Mesothelial cell of epicardium (in vitro differentiated cells): ENCODE data around the gene AFF3. TPM values are rescaled to one million over a fixed set of nuclear protein-coding genes. Genes with fewer than 3 reads are reported as not detected.
"Not testable (repeated sequence)": the region's sequence is repeated elsewhere in the genome, so short reads cannot be mapped to it uniquely, and the experiment has no call there.

Experiments used
- DNase-seq, 2 experiments: peaks; one replicate each; pipeline ENCODE4 v3.0.0; 2021; ENCODE audit warnings: low spot score in 2 of 2; ENCODE audit not compliant: unreplicated experiment in 2 of 2
- H3K27ac Mint-ChIP-seq: 2 replicates; pipeline ENCODE4 v1.8.0; 2021; ENCODE audit warnings: mixed read lengths
- H3K27me3 Mint-ChIP-seq: 2 replicates; pipeline ENCODE4 v1.8.0; 2021; ENCODE audit warnings: low read depth, mixed read lengths
- H3K36me3 Mint-ChIP-seq: 2 replicates; pipeline ENCODE4 v1.8.0; 2021; ENCODE audit warnings: mixed read lengths
- H3K4me1 Mint-ChIP-seq: 2 replicates; pipeline ENCODE4 v1.8.0; 2021; ENCODE audit warnings: mixed read lengths
- H3K4me3 Mint-ChIP-seq: 2 replicates; pipeline ENCODE4 v1.8.0; 2021; ENCODE audit warnings: mild to moderate bottlenecking, moderate library complexity, mixed read lengths
- H3K9me3 Mint-ChIP-seq: 2 replicates; pipeline ENCODE4 v1.8.0; 2021; ENCODE audit warnings: mixed read lengths
- total RNA-seq: library from RNA; stranded (reverse); gene quantifications from 3 replicates; pipeline ENCODE4 v1.2.1, GENCODE V29; 2021
- TF ChIP-seq, protein P1 (sequence below): fragments of 200-600 bp; sonication (generic); IDR thresholded peaks from one replicate; pipeline ENCODE4 v1.5.0; 2021; ENCODE audit warnings: antibody characterized with exemption; ENCODE audit not compliant: unreplicated experiment

AFF3 gene
- total RNA-seq, 1 donor from 2014 or later, result 14.4 TPM

DNA sequence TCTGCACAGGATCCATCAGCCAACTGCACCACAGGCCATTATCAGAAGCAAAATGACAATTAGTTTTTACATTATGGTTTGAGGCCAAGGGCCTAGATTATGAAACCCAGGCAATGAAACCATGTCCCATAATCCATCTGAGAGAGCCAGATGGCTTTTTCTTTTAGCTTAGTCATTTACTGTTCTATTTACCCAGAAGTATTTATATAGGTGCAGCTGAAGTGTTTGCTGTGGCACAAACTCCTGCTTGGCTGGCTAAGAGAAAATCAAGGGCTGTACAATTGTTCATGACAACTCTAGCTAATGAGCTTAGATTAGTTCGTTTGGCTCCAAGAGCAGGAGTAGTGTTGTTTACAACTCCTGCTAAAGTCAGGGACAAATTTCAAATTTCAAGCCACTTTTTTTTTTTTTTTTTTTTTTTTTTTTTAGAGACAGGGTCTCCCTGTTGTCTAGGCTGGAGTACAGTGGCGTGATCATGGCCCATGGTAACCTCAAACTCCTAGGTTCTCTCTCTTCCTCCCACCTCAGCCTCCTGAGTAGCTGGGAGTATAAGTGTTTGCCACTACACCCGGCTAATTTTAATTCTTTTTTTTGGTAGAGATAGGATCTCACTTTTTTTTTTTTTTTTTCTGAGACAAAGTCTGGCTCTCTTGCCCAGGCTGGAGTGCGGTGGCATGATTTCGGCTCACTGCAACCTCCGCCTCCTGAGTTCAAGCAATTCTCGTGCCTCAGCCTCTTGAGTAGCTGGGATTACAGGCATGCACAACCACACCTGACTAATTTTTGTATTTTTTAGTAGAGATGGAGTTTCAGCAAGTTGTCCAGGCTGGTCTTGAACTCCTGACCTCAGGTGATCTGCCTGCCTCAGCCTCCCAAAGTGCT lies 634.2 kb downstream of the AFF3 start:
- Mint-ChIP-seq H3K27ac (no peak overlapping the region), H3K4me1 (no peaks in the 10 kb centered on the region), H3K9me3 (no peaks in the 10 kb centered on the region), H3K36me3 (no peaks in the 10 kb centered on the region), H3K4me3 (no peak overlapping the region), H3K27me3 (no peaks in the 10 kb centered on the region)
- no peak for DNase-seq
- TF ChIP-seq, protein P1, sequence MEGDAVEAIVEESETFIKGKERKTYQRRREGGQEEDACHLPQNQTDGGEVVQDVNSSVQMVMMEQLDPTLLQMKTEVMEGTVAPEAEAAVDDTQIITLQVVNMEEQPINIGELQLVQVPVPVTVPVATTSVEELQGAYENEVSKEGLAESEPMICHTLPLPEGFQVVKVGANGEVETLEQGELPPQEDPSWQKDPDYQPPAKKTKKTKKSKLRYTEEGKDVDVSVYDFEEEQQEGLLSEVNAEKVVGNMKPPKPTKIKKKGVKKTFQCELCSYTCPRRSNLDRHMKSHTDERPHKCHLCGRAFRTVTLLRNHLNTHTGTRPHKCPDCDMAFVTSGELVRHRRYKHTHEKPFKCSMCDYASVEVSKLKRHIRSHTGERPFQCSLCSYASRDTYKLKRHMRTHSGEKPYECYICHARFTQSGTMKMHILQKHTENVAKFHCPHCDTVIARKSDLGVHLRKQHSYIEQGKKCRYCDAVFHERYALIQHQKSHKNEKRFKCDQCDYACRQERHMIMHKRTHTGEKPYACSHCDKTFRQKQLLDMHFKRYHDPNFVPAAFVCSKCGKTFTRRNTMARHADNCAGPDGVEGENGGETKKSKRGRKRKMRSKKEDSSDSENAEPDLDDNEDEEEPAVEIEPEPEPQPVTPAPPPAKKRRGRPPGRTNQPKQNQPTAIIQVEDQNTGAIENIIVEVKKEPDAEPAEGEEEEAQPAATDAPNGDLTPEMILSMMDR, result no peak

DNA sequence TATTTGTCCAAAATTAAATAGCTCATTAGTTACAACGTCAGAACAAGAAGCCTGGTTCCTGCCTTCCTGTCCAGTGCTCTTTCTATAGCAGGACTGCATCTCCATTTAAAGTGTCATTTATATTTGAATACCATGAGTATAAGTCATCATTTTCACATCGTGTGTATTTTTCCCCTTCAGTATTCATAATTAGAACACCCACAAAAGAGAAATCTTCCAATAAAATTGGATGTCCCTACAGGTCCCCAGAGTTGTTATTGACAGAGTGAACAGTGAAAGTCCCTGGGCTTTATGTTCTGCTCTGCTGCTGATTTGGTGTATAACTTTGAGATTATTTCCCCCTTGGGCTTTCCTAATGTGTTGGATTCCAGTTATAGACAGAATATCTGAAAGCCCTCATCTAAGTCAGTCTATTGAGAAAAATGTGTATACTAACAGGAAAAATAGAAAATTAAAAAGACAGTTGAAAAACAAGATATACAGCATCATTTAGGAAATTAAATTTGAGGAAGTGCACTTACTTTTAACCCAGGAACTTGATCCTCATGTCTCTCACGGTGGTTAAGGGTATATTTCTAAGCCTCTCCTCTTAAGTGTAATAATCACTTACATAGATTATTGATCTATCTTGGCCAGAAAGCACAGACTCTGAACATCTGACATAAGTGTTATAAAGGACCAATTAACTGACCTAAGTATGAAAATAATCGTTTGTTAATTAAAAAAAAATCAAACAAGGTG lies 637.4 kb downstream of the AFF3 start:
- H3K4me3 Mint-ChIP-seq, result no peak overlapping the region
- no peak for DNase-seq
- H3K4me1 Mint-ChIP-seq, result no peaks in the 10 kb centered on the region
- H3K36me3 Mint-ChIP-seq, result no peaks in the 10 kb centered on the region
- H3K27ac Mint-ChIP-seq, result no peak overlapping the region
- TF ChIP-seq, protein P1, result no peak
- H3K9me3 Mint-ChIP-seq, result no peaks in the 10 kb centered on the region
- no peaks in the 10 kb centered on the region for H3K27me3 Mint-ChIP-seq

DNA sequence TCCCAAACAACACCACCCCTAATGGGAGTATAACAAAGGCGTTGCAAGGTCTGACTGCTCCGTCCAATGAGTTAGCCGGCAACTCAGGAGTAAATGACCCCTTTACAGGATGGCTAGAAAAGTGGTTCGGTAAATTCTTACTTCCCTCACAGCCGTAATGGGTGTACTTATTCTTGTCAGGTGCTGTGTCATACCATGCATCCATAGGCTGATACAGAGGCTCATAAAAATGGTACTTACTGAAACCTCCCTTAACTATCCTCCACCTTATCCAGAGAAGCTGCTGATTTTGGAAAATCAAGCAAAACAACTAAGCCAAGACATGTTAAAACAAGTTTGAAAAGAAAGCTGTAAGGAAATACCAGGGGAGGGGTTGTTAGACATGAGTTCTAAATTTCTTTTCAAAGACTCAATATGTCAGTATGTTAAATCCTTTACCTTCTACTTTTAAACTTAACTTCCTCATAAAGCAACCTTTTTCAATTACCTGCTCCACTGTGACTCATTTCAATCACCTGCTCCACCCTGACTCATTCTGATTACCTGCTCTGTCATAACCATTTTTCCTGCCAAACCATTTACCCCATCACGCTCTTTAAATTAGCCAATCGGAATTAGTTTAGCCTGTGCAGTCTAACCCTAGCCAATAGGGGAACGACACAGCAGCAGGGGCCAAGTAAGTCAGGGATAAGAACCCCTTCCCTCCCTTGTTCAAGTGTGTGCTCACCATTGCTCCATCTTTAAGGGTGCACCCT lies 638.6 kb downstream of the AFF3 start:
- not testable (repeated sequence) for H3K4me1 Mint-ChIP-seq, H3K4me3 Mint-ChIP-seq, DNase-seq, H3K27ac Mint-ChIP-seq, H3K36me3 Mint-ChIP-seq, H3K27me3 Mint-ChIP-seq, H3K9me3 Mint-ChIP-seq

DNA sequence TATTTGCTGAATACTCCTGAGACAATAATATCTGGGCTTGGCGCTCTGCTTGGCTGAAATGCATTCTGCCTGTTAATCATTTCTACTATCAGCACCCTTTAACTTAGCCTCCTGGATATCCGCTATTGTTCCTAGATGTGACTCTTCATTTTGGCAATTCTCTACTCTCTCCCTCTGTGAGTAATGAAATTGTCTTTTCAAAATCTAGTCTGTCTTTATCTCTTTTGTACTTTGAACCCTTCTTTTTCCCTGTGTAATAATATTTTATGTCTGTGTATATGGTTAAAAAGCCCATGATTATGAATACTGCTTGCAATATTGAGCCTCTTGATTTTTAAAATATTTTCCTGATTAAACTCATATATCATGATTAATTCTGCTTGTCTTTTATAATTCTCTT lies 646.4 kb downstream of the AFF3 start:
- TF ChIP-seq, protein P1, result no peak
- Mint-ChIP-seq H3K27ac (no peak overlapping the region), H3K27me3 (peaks cover 8% of the 10 kb centered on the region), H3K9me3 (no peaks in the 10 kb centered on the region), H3K4me1 (peaks cover 12% of the 10 kb centered on the region), H3K4me3 (no peak overlapping the region), H3K36me3 (no peaks in the 10 kb centered on the region)
- no peak for DNase-seq

Other genes starting within 250 kb of the AFF3 start
- gene LONRF2, start 179.9 kb upstream of the AFF3 start, total RNA-seq, result 13.4 to 14.6 TPM (median 13.7 TPM) in 3 replicates